ENCODE measurements around the gene KRT4.

The KRT4 gene

GRCh38 chr12:52822771-52823510 is 9.0 kb upstream of the KRT4 start:
- DNase-seq (ENCODE audit: low read depth in 2 of 3, low spot score in 2 of 3): no peak

- no peak for DNase-seq (ENCODE audit: low read depth in 2 of 3, low spot score in 2 of 3)
Observed at GRCh38 chr12:52821826-52822660, 8.1 kb upstream of the KRT4 start.

GRCh38 chr12:52821071-52821730 is 7.3 kb upstream of the KRT4 start:
- no peak for DNase-seq (ENCODE audit: low read depth in 2 of 3, low spot score in 2 of 3)

- no peak for DNase-seq (ENCODE audit: low read depth in 2 of 3, low spot score in 2 of 3)
Observed at GRCh38 chr12:52820521-52820920, 6.6 kb upstream of the KRT4 start.

- no peak for DNase-seq (ENCODE audit: low read depth in 2 of 3, low spot score in 2 of 3)
Observed at GRCh38 chr12:52819731-52820510, 6.0 kb upstream of the KRT4 start.

DNA sequence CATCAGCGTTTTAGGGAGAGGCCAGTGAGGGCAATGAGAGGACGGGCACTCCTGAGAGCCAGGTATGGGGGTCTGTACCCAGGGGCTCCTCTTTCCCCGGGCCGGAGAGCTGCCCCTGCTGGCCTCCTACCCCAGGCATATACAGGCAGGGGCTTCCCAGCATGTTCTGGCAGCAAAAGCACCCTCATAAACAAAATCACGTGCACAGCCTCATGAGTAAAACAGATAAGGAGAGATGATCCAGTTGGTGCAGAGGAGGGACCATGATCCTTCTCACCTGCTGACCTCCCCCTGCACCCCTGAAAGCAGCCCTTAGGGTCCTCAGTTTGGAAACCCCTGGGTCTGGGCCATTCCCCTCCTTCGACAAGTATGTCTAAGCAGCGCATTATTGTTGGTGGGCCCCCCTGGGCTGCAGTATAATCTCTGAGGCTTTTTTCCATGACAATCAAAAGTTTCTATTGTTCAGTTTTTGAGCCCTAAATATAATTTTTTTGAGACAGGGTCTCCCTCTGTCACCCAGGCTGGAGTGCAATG is 5.0 kb upstream of the KRT4 start:
- no peak for DNase-seq (ENCODE audit: low read depth in 2 of 3, low spot score in 2 of 3)

GRCh38 chr12:52818388-52818787 is 4.5 kb upstream of the KRT4 start:
- no peak for DNase-seq (ENCODE audit: low read depth in 2 of 3, low spot score in 2 of 3)

DNA sequence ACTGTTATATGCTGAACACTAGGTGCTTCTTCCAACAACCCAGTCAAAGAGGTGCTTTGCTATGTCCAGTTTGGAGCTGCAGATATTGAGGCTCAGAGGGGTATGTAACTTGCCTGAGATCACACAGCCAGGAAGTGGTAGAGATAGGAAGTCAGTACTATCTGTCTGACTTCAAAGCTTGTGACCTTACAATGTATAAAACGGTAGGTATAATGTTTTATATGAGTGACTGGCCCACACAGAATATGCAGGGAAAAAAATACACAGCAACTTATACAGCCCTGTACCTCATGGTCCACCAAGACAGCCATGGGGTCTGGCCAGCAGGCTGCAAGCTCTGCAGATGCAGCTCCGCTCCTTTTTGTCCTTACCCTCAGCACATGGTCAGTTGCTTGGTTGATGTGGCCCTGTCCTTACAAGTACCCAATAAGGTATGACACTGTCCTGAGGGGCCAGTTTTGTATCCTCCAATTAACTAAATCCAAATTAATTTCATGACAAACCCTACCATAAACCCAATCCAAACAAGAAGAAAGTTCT is 3.9 kb upstream of the KRT4 start:
- DNase-seq (ENCODE audit: low read depth in 2 of 3, low spot score in 2 of 3): no peak

DNA sequence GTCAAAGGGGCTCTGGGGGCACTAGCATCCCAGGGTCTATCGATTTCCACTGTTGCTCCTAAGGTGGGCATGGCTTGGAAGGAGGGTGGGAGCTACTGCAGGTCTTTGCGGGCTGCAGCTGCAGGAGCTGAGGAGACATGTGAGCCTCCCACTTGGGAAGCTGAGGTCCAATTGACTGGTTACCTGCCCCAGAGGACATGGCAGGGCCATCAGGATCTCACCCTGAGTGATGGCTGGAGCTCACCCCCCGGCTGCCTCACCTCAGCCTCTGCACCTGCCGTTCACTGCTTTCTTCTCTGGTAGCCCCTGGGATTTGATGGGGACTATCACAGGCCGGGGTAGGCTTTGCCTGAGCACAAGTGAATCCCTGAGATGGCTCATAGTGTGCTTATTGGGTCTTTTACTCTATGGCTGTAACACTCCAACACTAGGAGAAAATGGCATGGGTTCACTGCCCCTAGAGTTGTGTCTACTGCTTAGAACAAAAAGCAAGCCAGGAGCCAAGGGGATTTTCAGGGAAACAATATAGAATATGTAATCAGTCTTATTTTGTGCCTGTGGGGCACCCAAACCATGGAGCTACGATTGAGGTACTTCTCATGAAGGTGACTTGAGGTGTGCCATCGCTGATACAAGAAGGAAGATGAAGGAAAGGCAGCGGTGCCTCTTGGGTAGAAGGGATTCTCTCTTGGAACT is 3.2 kb upstream of the KRT4 start:
- DNase-seq (ENCODE audit: low read depth in 2 of 3, low spot score in 2 of 3): no peak

- DNase-seq (ENCODE audit: low read depth in 2 of 3, low spot score in 2 of 3): no peak
Observed at GRCh38 chr12:52815676-52816588, 2.0 kb upstream of the KRT4 start.

DNA sequence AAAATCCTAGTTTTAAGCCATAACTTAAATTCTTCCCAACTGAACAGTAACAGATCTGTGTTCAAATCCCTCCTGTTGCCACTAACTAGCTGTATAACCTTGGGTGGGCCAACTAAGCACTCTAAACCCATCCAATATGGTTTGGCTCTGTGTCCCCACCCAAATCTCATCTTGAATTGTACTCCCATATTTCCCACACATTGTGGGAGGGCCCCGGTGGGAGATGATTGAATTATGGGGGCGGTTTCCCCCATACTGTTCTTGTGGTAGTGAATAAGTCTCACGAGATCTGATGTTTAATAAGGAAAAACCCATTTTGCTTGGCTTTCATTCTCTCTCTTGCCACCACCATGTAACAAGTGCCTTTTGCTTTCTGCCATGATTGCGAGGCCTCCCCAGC is 1.2 kb upstream of the KRT4 start:
- DNase-seq (ENCODE audit: low read depth in 2 of 3, low spot score in 2 of 3): no peak

DNA sequence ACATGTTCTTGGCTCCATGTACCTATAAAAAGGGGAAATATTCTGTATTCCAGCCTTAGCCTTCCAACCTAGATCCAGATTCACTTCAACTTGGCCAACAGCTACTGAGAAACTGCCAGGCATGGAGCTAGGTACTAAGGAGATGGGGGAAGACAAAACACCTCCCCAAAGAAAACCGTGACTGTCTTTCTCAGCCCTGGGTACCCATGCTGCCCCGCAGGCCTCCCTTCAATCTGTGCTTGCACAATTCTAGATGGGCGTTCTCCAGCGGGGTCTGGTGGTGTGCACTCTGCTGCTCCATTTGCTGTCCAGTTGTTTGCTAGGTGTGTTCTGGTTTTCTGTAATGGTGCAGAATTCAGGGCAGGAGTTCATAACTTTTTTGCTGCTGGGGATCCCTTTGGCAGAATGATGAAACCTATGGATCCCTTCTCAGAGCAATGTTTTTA is 817 bp upstream of the KRT4 start:
- DNase-seq (ENCODE audit: low read depth in 2 of 3, low spot score in 2 of 3): no peak

DNA sequence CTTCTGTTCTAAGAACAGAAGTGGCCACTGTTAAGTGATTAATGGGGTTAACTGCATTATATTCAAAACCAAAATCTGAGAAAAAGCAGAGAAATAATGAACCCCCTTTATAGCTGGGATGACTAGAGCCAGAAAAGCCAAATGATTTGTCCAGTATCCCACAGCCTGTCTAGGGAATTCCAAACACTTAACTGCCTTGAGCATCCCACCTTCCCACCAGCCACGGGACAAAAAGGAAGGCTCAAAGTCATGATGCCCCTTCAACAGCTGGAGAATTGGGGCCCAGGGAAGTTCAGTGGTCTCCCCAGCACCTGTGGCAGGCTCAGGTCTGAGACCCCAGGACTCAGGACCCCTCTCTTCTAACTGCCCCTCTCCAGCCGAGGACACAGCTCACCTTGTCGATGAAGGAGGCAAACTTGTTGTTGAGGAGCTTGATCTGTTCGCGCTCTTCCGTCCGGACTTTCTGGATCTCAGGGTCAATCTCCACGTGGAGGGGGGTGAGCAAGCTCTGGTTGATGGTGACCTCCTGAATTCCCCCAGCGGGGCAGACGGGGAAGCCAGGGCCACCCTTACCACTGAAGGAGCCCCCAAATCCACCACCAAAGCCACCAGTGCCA is 605 bp downstream of the KRT4 start:
- no peak for DNase-seq (ENCODE audit: low read depth in 2 of 3, low spot score in 2 of 3)

DNA sequence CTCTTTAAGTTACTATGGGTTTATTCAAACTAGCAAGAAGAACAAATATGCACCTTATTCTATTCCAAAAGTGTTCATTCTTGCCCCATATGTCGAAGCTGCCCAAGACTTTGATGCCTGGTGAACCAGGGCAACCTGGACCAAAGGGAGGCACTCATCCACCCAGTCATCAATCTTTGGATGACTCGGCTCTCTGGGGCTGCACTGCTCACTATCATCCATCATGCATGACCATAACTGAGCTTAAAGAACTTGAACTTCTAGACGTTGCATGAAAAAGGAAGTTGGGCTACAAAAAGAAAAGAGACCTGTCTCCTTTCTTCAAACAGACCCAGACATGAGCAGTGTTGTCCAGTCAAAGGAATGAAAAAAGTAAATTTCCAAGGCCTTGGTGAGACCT is 1.2 kb downstream of the KRT4 start:
- no peak for DNase-seq (ENCODE audit: low read depth in 2 of 3, low spot score in 2 of 3)

GRCh38 chr12:52812073-52812400 is 1.9 kb downstream of the KRT4 start:
- DNase-seq (ENCODE audit: low read depth in 2 of 3, low spot score in 2 of 3): no peak

DNA sequence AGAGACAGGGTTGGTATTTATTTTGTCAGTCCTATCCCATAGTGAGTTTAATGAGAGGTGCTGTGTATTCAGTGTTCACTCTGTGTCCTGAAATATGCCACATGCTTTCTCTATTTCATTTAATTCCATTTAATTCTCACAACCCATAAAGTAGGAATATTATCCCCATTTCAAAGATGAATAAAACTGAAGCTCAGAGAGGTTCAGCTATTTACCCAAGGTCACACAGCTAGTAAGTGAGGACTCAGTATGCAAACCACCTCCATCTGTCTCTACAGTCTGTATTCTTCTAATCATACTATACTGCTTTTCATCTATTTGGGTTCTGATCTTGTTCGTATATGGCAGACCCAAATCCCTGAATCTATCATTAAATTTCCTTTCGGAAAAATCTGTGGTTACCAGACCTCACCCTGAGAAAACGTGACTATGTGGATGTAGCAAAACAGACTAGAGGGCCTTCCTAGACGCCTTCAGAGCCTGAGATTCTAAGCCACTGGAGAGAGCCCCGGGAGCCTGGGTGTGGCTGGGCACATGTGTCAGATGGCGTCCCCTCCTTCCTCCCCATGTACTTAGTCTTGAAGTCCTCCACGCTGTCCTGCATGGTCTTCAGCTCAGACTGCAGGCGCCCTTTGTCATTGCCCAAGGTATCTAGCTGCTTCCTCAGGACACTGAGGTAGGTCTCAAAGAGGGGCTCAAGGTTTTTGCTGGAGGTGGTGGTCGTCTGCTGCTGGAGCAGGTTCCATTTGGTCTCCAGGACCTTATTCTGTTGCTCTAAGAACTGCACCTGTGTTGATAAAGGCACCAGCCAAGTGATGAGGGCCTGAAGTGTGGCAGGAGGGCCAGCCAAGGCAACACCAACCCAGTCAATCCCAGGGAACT is 2.5 kb downstream of the KRT4 start:
- DNase-seq (ENCODE audit: low read depth in 2 of 3, low spot score in 2 of 3): no peak

DNA sequence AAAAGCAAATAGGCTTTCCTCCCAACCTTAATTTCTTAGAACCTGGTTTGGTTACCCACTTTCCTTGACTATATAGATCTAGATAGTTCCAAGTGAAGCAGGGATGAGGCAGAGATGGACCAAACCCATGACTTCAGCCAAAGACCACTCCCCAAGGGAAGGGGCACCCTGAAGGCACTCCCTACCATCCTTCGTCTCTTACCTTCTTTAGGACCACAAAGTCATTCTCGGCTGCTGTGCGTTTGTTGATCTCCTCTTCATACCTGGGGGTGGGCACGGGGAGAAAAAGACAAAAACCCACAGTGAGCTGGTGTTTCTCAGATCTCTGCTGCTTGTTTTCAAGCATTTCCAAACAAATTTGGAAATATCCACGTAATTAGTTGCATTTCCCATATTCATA is 3.4 kb downstream of the KRT4 start:
- no peak for DNase-seq (ENCODE audit: low read depth in 2 of 3, low spot score in 2 of 3)

DNA sequence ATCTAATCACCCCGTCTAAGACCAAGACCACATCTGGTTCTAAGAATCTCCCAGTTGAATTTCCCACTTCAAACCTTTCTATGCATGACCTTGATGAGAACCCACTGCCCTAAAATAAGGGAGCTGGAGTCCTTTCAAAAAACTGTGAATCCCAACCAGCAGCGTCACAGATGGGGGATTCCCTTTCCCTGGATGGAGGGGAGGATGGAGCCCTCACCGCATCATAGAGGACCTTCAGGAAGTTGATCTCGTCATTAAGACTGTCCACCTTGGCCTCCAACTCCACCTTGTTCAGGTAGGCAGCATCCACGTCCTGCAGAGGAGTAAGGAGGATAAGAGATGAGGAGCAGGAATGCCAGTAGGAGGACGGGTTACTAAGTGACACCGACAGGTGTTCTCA is 4.8 kb downstream of the KRT4 start:
- DNase-seq (ENCODE audit: low read depth in 2 of 3, low spot score in 2 of 3): no peak
